GM12878 (cell line): Measurements from ENCODE around the gene TSPAN5. TPM values are rescaled to one million over a fixed set of nuclear protein-coding genes. Genes with fewer than 3 reads are reported as not detected.

Experiments
- ATAC-seq: fragments of 200-7000 bp; cut with Tn5 transposase; 3 replicates; pipeline ENCODE4 v1.9.1; 2020; ENCODE audit warnings: mild to moderate bottlenecking, moderate library complexity
- Bru-seq: library from RNA; stranded (reverse); fragments of 400-500 nt; gene quantifications from one replicate; lab custom pipeline; 2021; lab: Mats Ljungman, UMichigan
- BruChase-seq, 2 experiments: library from RNA; stranded (reverse); fragments of 400-500 nt; gene quantifications; one replicate each; lab custom pipeline; 2021; lab: Mats Ljungman, UMichigan
- BruUV-seq: library from RNA; stranded (reverse); fragments of 400-500 nt; replicated peaks from 2 replicates; lab custom pipeline; 2021; lab: Mats Ljungman, UMichigan
- CTCF ChIA-PET: fragments of 300-600 bp; sonication (Branson Sonifier 250); formaldehyde crosslinking; extraction: SDS; loops from one replicate; lab custom pipeline; 2021; ENCODE audit warnings: inconsistent platforms; lab: Yijun Ruan, JAX
- POLR2A ChIA-PET: fragments of 350-600 bp; formaldehyde crosslinking; extraction: SDS; loops from one replicate; lab custom pipeline; 2021; ENCODE audit warnings: inconsistent platforms; lab: Charles Lee
- RAD21 ChIA-PET: fragments of 300-600 bp; sonication (Branson Sonifier 250); formaldehyde crosslinking; loops from one replicate; lab custom pipeline; 2023; ENCODE audit warnings: antibody characterized with exemption; ENCODE audit not compliant: unreplicated experiment; lab: Charles Lee
- SMC1A ChIA-PET: fragments of 300-600 bp; sonication (Branson Sonifier 250); formaldehyde crosslinking; loops from one replicate; lab custom pipeline; 2023; ENCODE audit not compliant: unreplicated experiment, uncharacterized antibody; lab: Charles Lee
- DNase-seq: peaks from one replicate; pipeline ENCODE4 v3.0.0-alpha.2; 2011; ENCODE audit warnings: low read depth, low spot score
- FAIRE-seq: peaks from 3 replicates; lab custom pipeline; 2011; peaks lifted over from hg19 to GRCh38; lab: Jason Lieb, UNC
- H2AFZ ChIP-seq: 2 replicates; pipeline ENCODE4 v1.6.0; 2011; ENCODE audit warnings: low read depth, low read length, control low read depth; ENCODE audit not compliant: control insufficient read depth
- H3K27ac ChIP-seq: 2 replicates; pipeline ENCODE4 v1.5.1; 2011; ENCODE audit warnings: control low read depth; ENCODE audit not compliant: control insufficient read depth, insufficient read depth
- H3K27me3 ChIP-seq, 2 experiments: replicated peaks in 1 of 2; 2 replicates each; pipeline versions ENCODE4 v1.6.0 to v1.6.1; 2011; ENCODE audit warnings: low read length in 1 of 2; ENCODE audit not compliant: control insufficient read depth in 2 of 2, insufficient read depth in 2 of 2
- H3K36me3 ChIP-seq, 2 experiments: 2 replicates each; pipeline ENCODE4 v1.5.1; 2011; ENCODE audit warnings: low read length in 1 of 2; ENCODE audit not compliant: control insufficient read depth in 2 of 2, insufficient read depth in 2 of 2
- H3K4me1 ChIP-seq: 2 replicates; pipeline ENCODE4 v1.6.1; 2011; ENCODE audit warnings: mild to moderate bottlenecking, low read length, moderate library complexity, mixed read lengths; ENCODE audit not compliant: control insufficient read depth, insufficient read depth
- H3K4me2 ChIP-seq: 2 replicates; pipeline ENCODE4 v1.6.0; 2011; ENCODE audit warnings: control low read depth; ENCODE audit not compliant: control insufficient read depth, insufficient read depth
- H3K4me3 ChIP-seq: fragments of 200-600 bp; sonication (generic); 2 replicates; pipeline ENCODE4 v1.5.1; 2016
- H3K79me2 ChIP-seq: 2 replicates; pipeline ENCODE4 v1.6.0; 2011; ENCODE audit warnings: low read length; ENCODE audit not compliant: control insufficient read depth, insufficient read depth
- H3K9ac ChIP-seq: 2 replicates; pipeline ENCODE4 v1.8.0; 2011; ENCODE audit warnings: low read length, control low read depth, mixed read lengths; ENCODE audit not compliant: control insufficient read depth, insufficient read depth
- H3K9me3 ChIP-seq: replicated peaks from 3 replicates; pipeline ENCODE4 v1.5.1; 2011; ENCODE audit warnings: mild to moderate bottlenecking, low read length; ENCODE audit not compliant: control insufficient read depth, insufficient read depth
- H4K20me1 ChIP-seq: 2 replicates; pipeline ENCODE4 v1.6.0; 2011; ENCODE audit not compliant: control insufficient read depth, insufficient read depth
- ATF7 ChIP-seq: fragments of 450-650 bp; IDR thresholded peaks from 2 replicates; pipeline ENCODE4 v1.6.1; 2016; ENCODE audit warnings: low read depth, mild to moderate bottlenecking
- BHLHE40 ChIP-seq, 2 experiments: fragments of 450-650 bp in 1 of 2; IDR thresholded peaks; 2 replicates each; pipeline ENCODE4 v1.6.1; 2011 to 2017; ENCODE audit warnings: low read depth in 2 of 2, borderline replicate concordance in 1 of 2, improper control_type of control experiment in 1 of 2, low read length in 1 of 2, mild to moderate bottlenecking in 1 of 2
- DPF2 ChIP-seq: fragments of 450-650 bp; IDR thresholded peaks from 2 replicates; pipeline ENCODE4 v1.6.1; 2017; ENCODE audit warnings: mild to moderate bottlenecking
- GATAD2B ChIP-seq: fragments of 450-650 bp; conservative IDR thresholded peaks from 2 replicates; pipeline ENCODE4 v1.6.1; 2017; ENCODE audit warnings: low read depth, mild to moderate bottlenecking, moderate library complexity
- HDAC6 ChIP-seq: fragments of 200-600 bp; sonication (generic); IDR thresholded peaks from one replicate; pipeline ENCODE4 v1.8.0; 2017; ENCODE audit warnings: antibody characterized with exemption; ENCODE audit not compliant: unreplicated experiment
- IKZF1 ChIP-seq: fragments of 450-650 bp; conservative IDR thresholded peaks from 2 replicates; pipeline ENCODE4 v1.6.1; 2017; ENCODE audit warnings: antibody characterized with exemption, mild to moderate bottlenecking
- IKZF2 ChIP-seq, 2 experiments: fragments of 450-650 bp; IDR thresholded peaks; 2 replicates each; pipeline ENCODE4 v1.6.1; 2017; ENCODE audit warnings: mild to moderate bottlenecking in 2 of 2, moderate library complexity in 2 of 2
- LARP7 ChIP-seq: fragments of 450-650 bp; IDR thresholded peaks from 2 replicates; pipeline ENCODE4 v1.6.1; 2017; ENCODE audit warnings: mild to moderate bottlenecking
- NKRF ChIP-seq: fragments of 450-650 bp; conservative IDR thresholded peaks from 2 replicates; pipeline ENCODE4 v1.6.1; 2017; ENCODE audit warnings: mild to moderate bottlenecking, moderate library complexity
- PAX8 ChIP-seq: fragments of 450-650 bp; IDR thresholded peaks from 2 replicates; pipeline ENCODE4 v1.6.1; 2017; ENCODE audit warnings: mild to moderate bottlenecking, moderate library complexity
- POLR2A ChIP-seq: IDR thresholded peaks from 2 replicates; pipeline ENCODE4 v1.6.1; 2011; ENCODE audit warnings: low read depth, mild to moderate bottlenecking, low read length
- ZNF687 ChIP-seq: fragments of 450-650 bp; IDR thresholded peaks from 2 replicates; pipeline ENCODE4 v1.6.1; 2017; ENCODE audit warnings: mild to moderate bottlenecking, moderate library complexity
- whole genome bisulfite sequencing: methylation state at CpG from one replicate; pipeline ENCODE4 v1.1.6; 2016; ENCODE audit warnings: low lambda C conversion rate; ENCODE audit not compliant: insufficient replicate concordance, insufficient coverage; ENCODE audit errors: missing lambda C conversion rate; 5-methylcytosine and 5-hydroxymethylcytosine counted together
- in situ Hi-C: fragments of 300-500 bp; cut with MboI; formaldehyde crosslinking; loops from 9 replicates; pipeline ENCODE4 v1.14.3; 2018; ENCODE audit warnings: mixed read lengths
- intact Hi-C: fragments of 100-400 bp; cut with micrococcal nuclease; formaldehyde crosslinking; loops from one replicate; pipeline ENCODE4 v1.14.2; 2022; ENCODE audit not compliant: unreplicated experiment
- long read RNA-seq, 2 experiments: library from polyadenylated mRNA; unstranded; transcript quantifications; one replicate each; pipeline ENCODE4 v2.0.0, GENCODE V29; 2019 to 2020
- polyA minus RNA-seq, 3 experiments: library from RNA; depleted of rRNA, polyadenylated mRNA; stranded (reverse); fragments of >200 nt; gene quantifications; 2 replicates each; pipeline ENCODE4 v1.2.3, GENCODE V29; 2011
- polyA plus RNA-seq, 11 experiments: library from polyadenylated mRNA; depleted of rRNA in 4 of 11; unstranded in 6 of 11; stranded (reverse) in 5 of 11; fragments of >200 nt; fragmentation: Nextera tagmentation in 4 of 11; fragmentation: Illumina TruSeq in 1 of 11; extraction: Ambion mirVana in 4 of 11; extraction: Trizol in 1 of 11; gene quantifications; 1 replicate in 1 of 11; 2 replicates in 10 of 11; pipeline versions ENCODE4 v1.2.1 to v1.2.3, GENCODE V29; 2011 to 2016; ENCODE audit warnings: inconsistent platforms in 2 of 11, missing spikeins in 2 of 11, low read depth in 1 of 11
- total RNA-seq, 4 experiments: library from RNA; depleted of rRNA in 3 of 4; stranded (reverse); fragments of >200 nt in 3 of 4; fragmentation: Illumina TruSeq in 1 of 4; extraction: Trizol in 1 of 4; gene quantifications; 2 replicates each; pipeline versions ENCODE4 v1.2.1 to v1.2.3, GENCODE V29; 2013 to 2021

Gene TSPAN5
- total RNA-seq (2013; cell fraction: nucleolus; rRNA removed), result 0.63 and 0.69 TPM in 2 replicates
- 0.23 and 0.27 TPM in 2 replicates for total RNA-seq (2014; rRNA removed)
- 0.18 TPM in 2 replicates for total RNA-seq (2014; rRNA removed; fragmentation: Illumina TruSeq; extraction: Trizol)
- total RNA-seq (2021), result 0.45 and 0.59 TPM in 2 replicates
- polyA plus RNA-seq (2011; ENCODE audit: low read depth), result 0.21 TPM
- polyA plus RNA-seq (2011; rRNA removed), result 8.2 and 9.8 TPM in 2 replicates
- 4.8 and 4.9 TPM in 2 replicates for polyA plus RNA-seq (2011; cell fraction: cytosol; rRNA removed)
- polyA plus RNA-seq (2011; cell fraction: nucleus; rRNA removed), result 5.3 and 5.5 TPM in 2 replicates
- 0.18 TPM in 1 of 2 replicates, not detected in the other for polyA plus RNA-seq (2012)
- polyA plus RNA-seq (2014; fragmentation: Illumina TruSeq; extraction: Trizol), result 0.31 and 0.68 TPM in 2 replicates
- polyA plus RNA-seq (2014; fragmentation: Nextera tagmentation; extraction: Ambion mirVana), result under 1 TPM; 0.22 to 0.23 TPM
- 0.33 and 1.1 TPM in 2 replicates for polyA plus RNA-seq (2014; rRNA removed)
- polyA plus RNA-seq (2016; fragmentation: Nextera tagmentation; extraction: Ambion mirVana), result under 1 TPM; 0.09 to 0.63 TPM
- 6.1 and 6.7 TPM in 2 replicates for polyA minus RNA-seq (2011; rRNA and poly(A)+ RNA removed)
- polyA minus RNA-seq (2011; cell fraction: cytosol; rRNA and poly(A)+ RNA removed), result 1.1 and 1.6 TPM in 2 replicates
- 3.9 and 6.1 TPM in 2 replicates for polyA minus RNA-seq (2011; cell fraction: nucleus; rRNA and poly(A)+ RNA removed)
- Bru-seq, nascent RNA, result percentile 37 among the genes with signal in this experiment
- BruChase-seq, experiment 1, labeled RNA remaining after a 6-hour chase, result percentile 32 among the genes with signal in this experiment
- BruChase-seq, experiment 2, labeled RNA remaining after a 2-hour chase, result percentile 37 among the genes with signal in this experiment
- long read RNA-seq, experiment 1, partial matches to known transcripts, result 0 of 17 reads
- long read RNA-seq, experiment 1, other reads (novel, unspliced or antisense), result 11 of 17 reads
- long read RNA-seq, experiment 2, partial matches to known transcripts, result 0 of 13 reads
- long read RNA-seq, experiment 2, other reads (novel, unspliced or antisense), result 10 of 13 reads

DNA sequence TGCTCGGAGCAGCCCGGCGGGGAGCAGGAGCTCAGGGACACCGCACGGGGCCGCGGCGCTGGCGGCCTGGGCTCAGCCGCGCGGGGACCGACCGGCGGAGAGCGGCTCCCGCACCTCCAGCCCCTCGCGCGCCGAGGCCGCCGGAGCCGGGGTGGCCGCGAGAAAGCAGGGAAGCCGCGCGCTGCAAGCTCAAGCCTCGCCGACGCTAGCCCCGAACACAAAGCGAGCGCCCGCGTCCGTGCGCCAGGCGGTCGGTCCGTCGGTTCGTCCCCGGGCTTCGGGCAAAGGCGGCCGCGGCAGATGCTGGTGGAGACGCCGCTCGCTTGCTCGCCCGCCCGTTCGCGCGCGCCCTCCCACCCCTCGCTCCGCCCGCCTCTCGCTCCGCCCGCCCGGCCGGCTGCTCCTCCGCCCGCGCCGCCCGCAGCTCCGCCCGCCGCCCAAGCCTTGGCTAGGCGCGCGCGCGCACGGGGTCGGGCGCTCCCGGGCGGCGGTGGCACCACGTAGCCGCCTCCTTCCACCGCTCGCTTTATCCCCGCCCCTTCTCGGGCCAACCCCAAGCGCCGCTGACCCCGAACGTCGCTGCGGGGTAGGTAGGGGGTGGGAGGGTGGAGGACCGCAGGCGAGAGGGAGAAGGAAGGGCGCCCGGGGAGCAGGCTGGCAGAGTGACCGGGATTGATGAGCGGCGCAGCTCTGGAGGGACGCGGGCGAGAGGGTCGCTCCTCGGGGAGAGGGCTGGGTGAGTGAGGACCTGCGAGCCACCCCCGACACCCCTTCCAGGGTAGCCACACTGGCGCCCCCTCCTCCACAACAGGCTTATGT, at the start of gene TSPAN5:
Gene TSPAN5, minus strand, starts transcription at position 325 of the 819 bp plus-strand sequence.
- in situ Hi-C loops, result no loop called here
- no peaks in the 10 kb centered on the region for H3K79me2 ChIP-seq
- ATAC-seq (peak; percentile 84), DNase-seq (no peak), FAIRE-seq (no peak)
- intact Hi-C loops, result loop anchor here (10.0 kb wide), 1 partner anchor 396 kb away; no protein-coding TSS in a partner anchor
- H4K20me1 ChIP-seq, result no peaks in the 10 kb centered on the region
- SMC1A ChIA-PET, result interaction anchor here (0.7 to 1.6 kb wide), 5 partner anchors 16 to 337 kb away, joined by 3 to 4 read pairs (median 3); partner anchors contain the start of gene METAP1
- no TSS peak for BruUV-seq
- RAD21 ChIA-PET, result interaction anchor here (0.7 to 2.3 kb wide), 6 partner anchors 19 to 337 kb away, joined by 3 to 9 read pairs (median 3); partner anchors contain the start of gene METAP1
- H3K4me2 ChIP-seq, result peak within 1 kb of the TSS; percentile 95
- peak within 1 kb of the TSS; percentile 65 for H3K4me3 ChIP-seq
- no peaks in the 10 kb centered on the region for H3K9me3 ChIP-seq
- peak within 1 kb of the TSS; percentile 81 for H2AFZ ChIP-seq
- peak within 1 kb of the TSS; percentile 22; the same call in 1 of the 2 replicates for H3K9ac ChIP-seq
- peaks cover 4 to 23% of the 10 kb centered on the region in 2 experiments for H3K27me3 ChIP-seq
- H3K36me3 ChIP-seq, result no peaks in the 10 kb centered on the region
- peaks cover 10% of the 10 kb centered on the region for H3K4me1 ChIP-seq
- 1% methylated on average over 38 of the region's 113 CpGs for WGBS
- POLR2A ChIA-PET, result interaction anchor here (1.0 kb wide), 2 partner anchors 11 to 12 kb away, joined by 3 to 5 read pairs; no protein-coding TSS in a partner anchor
- CTCF ChIA-PET, result interaction anchor here (0.9 to 1.2 kb wide), 2 partner anchors 19 to 276 kb away, joined by 3 to 5 read pairs; no protein-coding TSS in a partner anchor
- H3K27ac ChIP-seq, result no peak within 1 kb of the TSS
- TF ChIP-seq GATAD2B (peak; percentile 75; the same call in 1 of the 2 replicates), PAX8 (no peak), HDAC6 (peak; percentile 94), POLR2A (peak; percentile 33; the same call in 1 of the 2 replicates), ZNF687 (peak; percentile 59; the same call in 1 of the 2 replicates), DPF2 (peak; percentile 38; the same call in 1 of the 2 replicates), NKRF (peak; percentile 34; the same call in 1 of the 2 replicates), ATF7 (no peak), IKZF2 (IDR thresholded peaks at IDR 0.05) (peak in 1 of 2 experiments; percentile 34; a peak in 1 of 4 replicates), LARP7 (peak; percentile 89), IKZF1 (peak; percentile 65), BHLHE40 (IDR thresholded peaks at IDR 0.05; ENCODE audit: borderline replicate concordance in 1 of 2, low read depth in 2 of 2, low read length in 1 of 2) (peak in 1 of 2 experiments; percentile 63; a peak in 1 of 4 replicates)
